CD4-positive, alpha-beta T cell (primary cell): ENCODE data around the gene CIZ1. TPM values are rescaled to one million over a fixed set of nuclear protein-coding genes. Genes with fewer than 3 reads are reported as not detected.

Experiments used
- ATAC-seq: fragments of 200-7000 bp; cut with Tn5 transposase; one replicate; pipeline ENCODE4 v1.10.0; 2022; ENCODE audit warnings: mild to moderate bottlenecking; ENCODE audit not compliant: poor library complexity
- CTCF ChIA-PET: fragments of 350-600 bp; sonication (Branson Sonifier 250); formaldehyde crosslinking; loops from one replicate; lab custom pipeline; 2021; ENCODE audit warnings: antibody characterized with exemption, inconsistent platforms; lab: Charles Lee
- POLR2A ChIA-PET: fragments of 350-600 bp; sonication (Branson Sonifier 250); formaldehyde crosslinking; loops from one replicate; lab custom pipeline; 2021; ENCODE audit warnings: antibody characterized with exemption, inconsistent platforms; lab: Charles Lee
- DNase-seq, 14 experiments: peaks; one replicate each; pipeline ENCODE4 v3.0.0-alpha.2; 2013 to 2020; ENCODE audit warnings: mixed read lengths in 2 of 14
- H3K27ac ChIP-seq, 2 donors: one replicate each; pipeline versions ENCODE4 v1.5.1 to v1.7.0; 2013; ENCODE audit warnings: low read length in 2 of 2, low read depth in 1 of 2, mild to moderate bottlenecking in 1 of 2
- H3K27me3 ChIP-seq, 2 experiments: 1 replicate in 1 of 2; 2 replicates in 1 of 2; pipeline versions ENCODE4 v1.6.1 to v1.7.0; 2013; ENCODE audit warnings: low read length in 2 of 2, control low read depth in 1 of 2, mild to moderate bottlenecking in 1 of 2, moderate library complexity in 1 of 2; ENCODE audit not compliant: insufficient read depth in 2 of 2, control insufficient read depth in 1 of 2
- H3K36me3 ChIP-seq: one replicate; pipeline ENCODE4 v1.6.1; 2013; ENCODE audit warnings: low read length, control low read depth; ENCODE audit not compliant: insufficient read depth
- H3K4me1 ChIP-seq: one replicate; pipeline ENCODE4 v1.6.1; 2013; ENCODE audit warnings: low read length, control low read depth; ENCODE audit not compliant: insufficient read depth
- H3K4me3 ChIP-seq: one replicate; pipeline ENCODE4 v1.5.1; 2013; ENCODE audit warnings: mild to moderate bottlenecking, low read length, moderate library complexity
- H3K9me3 ChIP-seq, 2 experiments: 1 replicate in 1 of 2; 2 replicates in 1 of 2; pipeline versions ENCODE4 v1.6.1 to v1.7.0; 2013; ENCODE audit warnings: low read length in 2 of 2, mild to moderate bottlenecking in 2 of 2, control low read depth in 1 of 2, moderate library complexity in 1 of 2; ENCODE audit not compliant: control insufficient read depth in 1 of 2, insufficient read depth in 1 of 2
- H3K27ac Mint-ChIP-seq: one replicate; pipeline ENCODE4 v1.8.0; 2020; ENCODE audit warnings: mixed read lengths
- H3K27me3 Mint-ChIP-seq: one replicate; pipeline ENCODE4 v1.8.0; 2021; ENCODE audit warnings: mixed read lengths
- H3K36me3 Mint-ChIP-seq: one replicate; pipeline ENCODE4 v1.8.0; 2021; ENCODE audit warnings: low read depth, mixed read lengths
- H3K4me1 Mint-ChIP-seq: one replicate; pipeline ENCODE4 v1.8.0; 2021; ENCODE audit warnings: low read depth, mixed read lengths
- H3K4me3 Mint-ChIP-seq: one replicate; pipeline ENCODE4 v1.8.0; 2020; ENCODE audit warnings: mild to moderate bottlenecking, mixed read lengths
- H3K9me3 Mint-ChIP-seq: one replicate; pipeline ENCODE4 v1.8.0; 2020; ENCODE audit warnings: mixed read lengths
- intact Hi-C, 2 experiments: fragments of 100-400 bp; cut with DNase I in 1 of 2; cut with micrococcal nuclease in 1 of 2; formaldehyde crosslinking; loops; one replicate each; pipeline versions ENCODE4 v1.15.1 to v1.9.0; 2023 to 2025; cut with DNase I, micrococcal nuclease
- total RNA-seq, 174 experiments: library from RNA in 2 of 174; stranded (reverse) in 2 of 174; gene quantifications; one replicate each; pipeline ENCODE4 v1.2.3 and lab custom pipeline; 2021 to 2026
- TF ChIP-seq, protein P1 (sequence below): fragments of 200-600 bp; IDR thresholded peaks from one replicate; pipeline ENCODE4 v1.8.0; 2022; ENCODE audit warnings: antibody characterized with exemption, mild to moderate bottlenecking

The CIZ1 gene
- total RNA-seq, 2 experiments from 2014 or later: 106 to 107 TPM

DNA sequence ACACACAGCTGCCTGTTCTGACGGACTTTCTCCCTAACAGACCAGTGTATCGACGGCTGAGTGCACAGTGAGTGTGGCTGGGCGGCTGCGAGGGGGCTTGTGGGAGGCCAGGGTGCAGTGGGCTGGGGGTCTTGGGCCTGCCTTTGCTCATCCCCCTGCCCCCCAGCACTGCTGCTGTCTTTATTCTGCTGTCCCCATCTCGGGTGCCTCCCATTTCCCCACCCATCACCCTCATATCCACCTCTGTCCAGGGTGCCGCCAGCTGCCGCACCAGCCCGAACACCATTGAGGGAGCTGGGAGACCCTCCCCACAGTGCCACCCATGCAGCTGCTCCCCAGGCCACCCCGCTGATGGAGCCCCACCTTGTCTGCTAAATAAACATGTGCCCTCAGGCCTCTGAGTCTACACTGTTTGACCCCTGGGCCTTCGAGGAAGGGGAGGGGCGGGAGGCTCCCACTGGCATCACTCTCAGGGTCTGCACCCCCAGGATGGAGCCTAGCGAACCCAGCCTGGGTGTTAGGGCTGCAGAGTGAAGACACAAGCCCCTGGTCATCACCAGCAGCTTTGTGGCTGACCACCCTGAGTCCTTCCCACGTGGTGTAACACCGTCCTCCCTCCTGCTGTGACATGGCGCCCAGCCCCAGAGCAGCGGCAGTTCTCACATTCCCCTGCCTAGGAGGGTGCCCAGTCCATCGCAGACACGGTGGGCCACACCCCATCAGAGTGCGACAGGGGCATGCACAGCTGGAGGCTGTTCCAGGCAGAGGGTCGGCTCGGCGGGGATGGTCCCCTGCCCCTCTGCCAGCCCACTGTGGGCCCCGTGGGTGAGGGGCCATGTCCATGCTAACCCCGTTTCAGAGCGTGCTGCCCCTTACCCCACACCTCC lies 38.1 kb downstream of the CIZ1 start:
- DNase-seq: no peak
- Histone ChIP-seq H3K27ac (no peak overlapping the region), H3K4me1 (no peaks in the 10 kb centered on the region), H3K4me3 (no peak overlapping the region), H3K36me3 (no peaks in the 10 kb centered on the region), H3K27me3 (no peaks in the 10 kb centered on the region), H3K9me3 (no peaks in the 10 kb centered on the region)
- Mint-ChIP-seq H3K36me3 (no peaks in the 10 kb centered on the region), H3K27me3 (no peaks in the 10 kb centered on the region), H3K4me1 (no peaks in the 10 kb centered on the region), H3K4me3 (no peak overlapping the region), H3K9me3 (no peaks in the 10 kb centered on the region), H3K27ac (no peak overlapping the region)
- TF ChIP-seq, protein P1, sequence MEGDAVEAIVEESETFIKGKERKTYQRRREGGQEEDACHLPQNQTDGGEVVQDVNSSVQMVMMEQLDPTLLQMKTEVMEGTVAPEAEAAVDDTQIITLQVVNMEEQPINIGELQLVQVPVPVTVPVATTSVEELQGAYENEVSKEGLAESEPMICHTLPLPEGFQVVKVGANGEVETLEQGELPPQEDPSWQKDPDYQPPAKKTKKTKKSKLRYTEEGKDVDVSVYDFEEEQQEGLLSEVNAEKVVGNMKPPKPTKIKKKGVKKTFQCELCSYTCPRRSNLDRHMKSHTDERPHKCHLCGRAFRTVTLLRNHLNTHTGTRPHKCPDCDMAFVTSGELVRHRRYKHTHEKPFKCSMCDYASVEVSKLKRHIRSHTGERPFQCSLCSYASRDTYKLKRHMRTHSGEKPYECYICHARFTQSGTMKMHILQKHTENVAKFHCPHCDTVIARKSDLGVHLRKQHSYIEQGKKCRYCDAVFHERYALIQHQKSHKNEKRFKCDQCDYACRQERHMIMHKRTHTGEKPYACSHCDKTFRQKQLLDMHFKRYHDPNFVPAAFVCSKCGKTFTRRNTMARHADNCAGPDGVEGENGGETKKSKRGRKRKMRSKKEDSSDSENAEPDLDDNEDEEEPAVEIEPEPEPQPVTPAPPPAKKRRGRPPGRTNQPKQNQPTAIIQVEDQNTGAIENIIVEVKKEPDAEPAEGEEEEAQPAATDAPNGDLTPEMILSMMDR: no peak
- ChIA-PET POLR2A (no interaction called here), CTCF (no interaction called here)
- ATAC-seq: no peak
- intact Hi-C loops: loop anchor here in 1 of 2 experiments (10.0 kb wide), 1 partner anchor 929 kb away; no protein-coding TSS in a partner anchor

DNA sequence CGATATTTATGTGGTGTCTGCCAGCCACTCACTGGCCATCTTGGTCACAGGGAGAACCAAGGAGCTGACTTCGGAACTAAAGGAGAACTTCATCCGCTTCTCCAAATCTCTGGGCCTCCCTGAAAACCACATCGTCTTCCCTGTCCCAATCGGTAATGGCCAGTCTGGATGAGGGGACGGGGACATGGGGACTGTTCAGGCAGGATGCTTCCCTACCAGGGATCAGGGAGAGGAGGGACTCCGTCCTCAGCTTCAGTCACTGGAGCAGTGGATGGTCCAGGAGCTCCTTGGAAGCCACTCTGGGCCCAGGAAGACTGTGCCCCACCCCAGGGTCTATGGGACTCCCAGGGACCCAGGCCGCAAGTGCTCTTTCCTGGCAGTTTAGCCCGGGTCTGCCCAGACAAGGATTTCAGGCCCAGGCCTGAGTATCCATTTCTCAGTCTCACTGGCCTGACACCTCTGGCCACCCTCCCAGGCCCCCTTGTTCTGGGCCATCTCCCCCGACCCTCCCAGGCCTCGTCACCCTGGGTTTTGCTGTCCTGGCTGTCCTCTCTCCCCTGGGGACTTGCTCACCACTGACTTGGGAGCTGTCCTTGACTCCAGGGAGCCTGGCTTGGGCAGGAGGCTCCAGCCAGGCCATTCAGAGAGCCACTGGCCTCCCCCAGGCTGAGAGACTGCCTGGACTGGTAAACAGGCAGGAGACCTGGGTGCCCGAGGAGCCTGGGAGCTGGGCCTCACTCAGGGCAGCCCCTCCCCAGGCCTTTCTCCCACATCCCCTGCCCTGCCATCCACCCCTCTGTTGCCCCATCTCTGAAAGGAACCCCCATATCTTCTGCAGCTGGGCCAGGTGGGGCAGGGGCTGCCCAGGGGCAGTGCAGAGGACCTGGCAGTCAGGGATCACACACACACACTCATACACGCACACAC lies 39.0 kb downstream of the CIZ1 start:
- no peak overlapping the region for H3K27ac Mint-ChIP-seq
- H3K4me1 Mint-ChIP-seq: no peaks in the 10 kb centered on the region
- Histone ChIP-seq H3K9me3 (no peaks in the 10 kb centered on the region), H3K4me1 (no peaks in the 10 kb centered on the region), H3K27ac (no peak overlapping the region), H3K36me3 (no peaks in the 10 kb centered on the region), H3K4me3 (no peak overlapping the region), H3K27me3 (no peaks in the 10 kb centered on the region)
- H3K4me3 Mint-ChIP-seq: no peak overlapping the region
- ChIA-PET POLR2A (no interaction called here), CTCF (no interaction called here)
- ATAC-seq (no peak), DNase-seq (no peak)
- TF ChIP-seq, protein P1: no peak
- H3K36me3 Mint-ChIP-seq: no peaks in the 10 kb centered on the region
- intact Hi-C loops: loop anchor here in 1 of 2 experiments (10.0 kb wide), 1 partner anchor 928 kb away; no protein-coding TSS in a partner anchor
- H3K27me3 Mint-ChIP-seq: no peaks in the 10 kb centered on the region
- H3K9me3 Mint-ChIP-seq: no peaks in the 10 kb centered on the region

DNA sequence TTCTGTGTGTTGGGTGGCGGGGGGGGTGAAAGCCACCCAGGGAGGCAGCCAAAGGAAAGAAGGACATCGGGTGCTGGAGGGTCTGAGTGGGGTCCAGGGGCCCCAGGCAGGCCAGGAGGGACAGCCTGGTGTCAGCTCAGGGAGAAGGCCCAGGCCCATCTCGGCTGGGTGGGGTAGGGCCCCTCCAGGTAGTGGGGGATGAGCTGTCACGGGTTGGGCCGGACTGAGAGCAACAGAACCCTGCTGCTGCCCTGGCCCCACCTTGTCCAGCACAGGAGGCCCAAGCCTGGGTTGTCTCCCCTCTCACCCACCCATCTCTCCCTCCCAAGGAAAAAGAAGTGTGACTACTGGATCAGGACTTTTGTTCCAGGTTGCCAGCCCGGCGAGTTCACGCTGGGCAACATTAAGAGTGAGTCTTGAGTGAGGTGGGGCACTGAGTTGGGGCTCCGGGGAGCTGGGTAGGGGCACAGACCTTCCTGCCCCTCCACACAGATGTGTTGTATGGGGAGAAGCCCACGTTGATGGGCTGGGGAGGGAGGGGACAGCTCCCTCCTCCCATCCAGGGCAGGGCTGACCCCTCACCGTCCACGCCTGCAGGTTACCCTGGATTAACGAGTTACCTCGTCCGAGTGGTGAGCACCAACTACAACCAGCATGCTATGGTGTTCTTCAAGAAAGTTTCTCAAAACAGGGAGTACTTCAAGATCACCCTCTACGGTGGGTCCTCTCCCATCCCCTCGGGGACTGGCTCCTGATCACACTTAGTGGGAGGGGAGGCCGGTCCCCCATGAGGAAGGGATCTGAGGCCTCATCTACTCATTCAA lies 39.9 kb downstream of the CIZ1 start:
- Mint-ChIP-seq H3K9me3 (no peaks in the 10 kb centered on the region), H3K4me1 (no peaks in the 10 kb centered on the region), H3K27ac (no peak overlapping the region), H3K27me3 (no peaks in the 10 kb centered on the region), H3K36me3 (no peaks in the 10 kb centered on the region), H3K4me3 (no peak overlapping the region)
- H3K27me3 ChIP-seq: no peaks in the 10 kb centered on the region
- H3K4me1 ChIP-seq: no peaks in the 10 kb centered on the region
- no peaks in the 10 kb centered on the region for H3K9me3 ChIP-seq
- CTCF ChIA-PET: no interaction called here
- H3K27ac ChIP-seq: no peak overlapping the region
- no peak for DNase-seq
- TF ChIP-seq, protein P1: no peak
- H3K36me3 ChIP-seq: no peaks in the 10 kb centered on the region
- intact Hi-C loops: loop anchor here in 1 of 2 experiments (10.0 kb wide), 1 partner anchor 927 kb away; no protein-coding TSS in a partner anchor
- no peak overlapping the region for H3K4me3 ChIP-seq
- POLR2A ChIA-PET: no interaction called here
- no peak for ATAC-seq
